HUES64 (cell line): ENCODE data around the gene TTC31.
A peak's percentile ranks its signal among the peaks of the same experiment; 100 is the strongest.

Experiments used
- H3K27ac ChIP-seq: 2 replicates; pipeline ENCODE4 v1.7.0; 2013; ENCODE audit warnings: low read depth, low read length, inconsistent platforms
- H3K27me3 ChIP-seq: 2 replicates; pipeline ENCODE4 v1.6.1; 2013; ENCODE audit warnings: mild to moderate bottlenecking, low read length; ENCODE audit not compliant: insufficient read depth
- H3K36me3 ChIP-seq: 2 replicates; pipeline ENCODE4 v1.6.1; 2013; ENCODE audit warnings: mild to moderate bottlenecking, low read length; ENCODE audit not compliant: insufficient read depth
- H3K4me1 ChIP-seq: 2 replicates; pipeline ENCODE4 v1.6.1; 2013; ENCODE audit warnings: mild to moderate bottlenecking, low read length, moderate library complexity; ENCODE audit not compliant: insufficient read depth
- H3K4me3 ChIP-seq: 2 replicates; pipeline ENCODE4 v1.5.1; 2013; ENCODE audit warnings: mild to moderate bottlenecking, low read length, moderate library complexity
- H3K9ac ChIP-seq: 2 replicates; pipeline ENCODE4 v1.6.1; 2013; ENCODE audit warnings: mild to moderate bottlenecking, low read depth, low read length
- H3K9me3 ChIP-seq: 2 replicates; pipeline ENCODE4 v1.6.1; 2013; ENCODE audit warnings: low read depth, low read length; ENCODE audit not compliant: insufficient read depth
- WGBS: fragments of 150-250, 120-280 bp; methylation state at CpG from one replicate; pipeline ENCODE4 v1.1.7; 2013; ENCODE audit warnings: missing lambda C conversion rate; 5-methylcytosine and 5-hydroxymethylcytosine counted together

The TTC31 gene

GRCh38 chr2:74525717-74526648 lies 43.1 kb downstream of the TTC31 start, which contains the start of gene DQX1:
TSS of gene DQX1 (minus strand) at chr2:74526231. CDS start at chr2:74525729, 502 bp downstream.
- Histone ChIP-seq H3K9me3 (no peaks in the 10 kb centered on the region), H3K4me1 (peaks cover 4% of the 10 kb centered on the region; the same call in 1 of the 2 replicates), H3K9ac (no peak within 1 kb of the TSS), H3K27me3 (peaks cover 17% of the 10 kb centered on the region; the same call in 1 of the 2 replicates), H3K27ac (no peak within 1 kb of the TSS), H3K4me3 (no peak within 1 kb of the TSS), H3K36me3 (peaks cover 21% of the 10 kb centered on the region)
- WGBS, result 93% methylated on average over 11 of the region's 11 CpGs

- Histone ChIP-seq H3K27ac (no peak overlapping the region), H3K27me3 (peaks cover 16% of the 10 kb centered on the region; the same call in 1 of the 2 replicates), H3K36me3 (peaks cover 29% of the 10 kb centered on the region), H3K4me1 (peaks cover 4% of the 10 kb centered on the region; the same call in 1 of the 2 replicates), H3K4me3 (no peak overlapping the region), H3K9me3 (no peaks in the 10 kb centered on the region), H3K9ac (no peak overlapping the region)
- whole genome bisulfite sequencing, result 93% methylated on average over 11 of the region's 11 CpGs
These were observed 43.9 kb downstream of the TTC31 start for GRCh38 chr2:74526649-74527230.

- Histone ChIP-seq H3K36me3 (peaks cover 38% of the 10 kb centered on the region), H3K27me3 (peaks cover 6% of the 10 kb centered on the region; the same call in 1 of the 2 replicates), H3K4me3 (no peak overlapping the region; the same call in 1 of the 2 replicates), H3K9ac (no peak overlapping the region), H3K9me3 (no peaks in the 10 kb centered on the region), H3K27ac (no peak overlapping the region), H3K4me1 (peaks cover 4% of the 10 kb centered on the region; the same call in 1 of the 2 replicates)
- WGBS, result 98% methylated on average over 9 of the region's 9 CpGs
These were observed 44.9 kb downstream of the TTC31 start for GRCh38 chr2:74527741-74528140.

- Histone ChIP-seq H3K9ac (peak overlapping the region; percentile 93), H3K9me3 (no peaks in the 10 kb centered on the region), H3K36me3 (peaks cover 49% of the 10 kb centered on the region), H3K27me3 (no peaks in the 10 kb centered on the region), H3K27ac (peak overlapping the region; percentile 83), H3K4me3 (peak overlapping the region; percentile 90), H3K4me1 (peaks cover 4% of the 10 kb centered on the region; the same call in 1 of the 2 replicates)
- WGBS, result 17% methylated on average over 27 of the region's 29 CpGs
These were observed 45.9 kb downstream of the TTC31 start for GRCh38 chr2:74528600-74529356.

GRCh38 chr2:74529357-74530238 lies 46.7 kb downstream of the TTC31 start, which contains the start of the genes AUP1 and HTRA2:
TSS of gene AUP1 (minus strand) at chr2:74529706. CDS start at chr2:74529629, 77 bp downstream.
TSS of gene HTRA2 (plus strand) at chr2:74529933. CDS start at chr2:74530007, 74 bp downstream.
- Histone ChIP-seq H3K27me3 (no peaks in the 10 kb centered on the region), H3K4me1 (peaks cover 4% of the 10 kb centered on the region; the same call in 1 of the 2 replicates), H3K4me3 (peak within 1 kb of the TSS; percentile 90), H3K9me3 (no peaks in the 10 kb centered on the region), H3K36me3 (peaks cover 51% of the 10 kb centered on the region), H3K9ac (peak within 1 kb of the TSS; percentile 93), H3K27ac (peak within 1 kb of the TSS; percentile 83)
- WGBS, result under 1% methylated on average over 87 of the region's 87 CpGs

GRCh38 chr2:74530239-74531187 lies 47.6 kb downstream of the TTC31 start:
- 10% methylated on average over 54 of the region's 54 CpGs for WGBS
- H3K27me3 ChIP-seq, result no peaks in the 10 kb centered on the region
- H3K9me3 ChIP-seq, result no peaks in the 10 kb centered on the region
- H3K9ac ChIP-seq, result peak overlapping the region; percentile 80
- peaks cover 51% of the 10 kb centered on the region for H3K36me3 ChIP-seq
- H3K4me3 ChIP-seq, result peak overlapping the region; percentile 90
- peaks cover 4% of the 10 kb centered on the region; the same call in 1 of the 2 replicates for H3K4me1 ChIP-seq
- 0 out of 2 replicates have a peak overlapping the region, but pooled peaks have one; percentile 41 for H3K27ac ChIP-seq

GRCh38 chr2:74531666-74532065 lies 48.8 kb downstream of the TTC31 start:
- Histone ChIP-seq H3K27ac (no peak overlapping the region), H3K27me3 (no peaks in the 10 kb centered on the region), H3K4me1 (peaks cover 4% of the 10 kb centered on the region; the same call in 1 of the 2 replicates), H3K9me3 (no peaks in the 10 kb centered on the region), H3K36me3 (peaks cover 46% of the 10 kb centered on the region), H3K4me3 (no peak overlapping the region), H3K9ac (no peak overlapping the region)
- 86% methylated on average over 7 of the region's 7 CpGs for WGBS

GRCh38 chr2:74532222-74532621 lies 49.3 kb downstream of the TTC31 start:
- no peak overlapping the region for H3K4me3 ChIP-seq
- H3K9me3 ChIP-seq, result no peaks in the 10 kb centered on the region
- no peak overlapping the region for H3K9ac ChIP-seq
- H3K27ac ChIP-seq, result no peak overlapping the region
- H3K36me3 ChIP-seq, result peaks cover 40% of the 10 kb centered on the region
- no peaks in the 10 kb centered on the region for H3K27me3 ChIP-seq
- H3K4me1 ChIP-seq, result peaks cover 4% of the 10 kb centered on the region; the same call in 1 of the 2 replicates

- no peak overlapping the region for H3K4me3 ChIP-seq
- H3K27me3 ChIP-seq, result no peaks in the 10 kb centered on the region
- peaks cover 30% of the 10 kb centered on the region for H3K36me3 ChIP-seq
- H3K9me3 ChIP-seq, result no peaks in the 10 kb centered on the region
- H3K9ac ChIP-seq, result no peak overlapping the region
- 89% methylated on average over 4 of the region's 4 CpGs for WGBS
- H3K27ac ChIP-seq, result no peak overlapping the region
- peaks cover 3% of the 10 kb centered on the region; the same call in 1 of the 2 replicates for H3K4me1 ChIP-seq
These were observed 50.6 kb downstream of the TTC31 start for GRCh38 chr2:74533464-74533863.
